GM18526 (cell line): ENCODE data around the gene TENT5C.
A peak's percentile ranks its signal among the peaks of the same experiment; 100 is the strongest.

ENCODE experiments used
- POLR2A ChIP-seq: IDR thresholded peaks from 3 replicates; pipeline ENCODE4 v1.6.1; 2011; ENCODE audit not compliant: insufficient read length; ENCODE audit errors: extremely low read depth

The TENT5C gene

DNA sequence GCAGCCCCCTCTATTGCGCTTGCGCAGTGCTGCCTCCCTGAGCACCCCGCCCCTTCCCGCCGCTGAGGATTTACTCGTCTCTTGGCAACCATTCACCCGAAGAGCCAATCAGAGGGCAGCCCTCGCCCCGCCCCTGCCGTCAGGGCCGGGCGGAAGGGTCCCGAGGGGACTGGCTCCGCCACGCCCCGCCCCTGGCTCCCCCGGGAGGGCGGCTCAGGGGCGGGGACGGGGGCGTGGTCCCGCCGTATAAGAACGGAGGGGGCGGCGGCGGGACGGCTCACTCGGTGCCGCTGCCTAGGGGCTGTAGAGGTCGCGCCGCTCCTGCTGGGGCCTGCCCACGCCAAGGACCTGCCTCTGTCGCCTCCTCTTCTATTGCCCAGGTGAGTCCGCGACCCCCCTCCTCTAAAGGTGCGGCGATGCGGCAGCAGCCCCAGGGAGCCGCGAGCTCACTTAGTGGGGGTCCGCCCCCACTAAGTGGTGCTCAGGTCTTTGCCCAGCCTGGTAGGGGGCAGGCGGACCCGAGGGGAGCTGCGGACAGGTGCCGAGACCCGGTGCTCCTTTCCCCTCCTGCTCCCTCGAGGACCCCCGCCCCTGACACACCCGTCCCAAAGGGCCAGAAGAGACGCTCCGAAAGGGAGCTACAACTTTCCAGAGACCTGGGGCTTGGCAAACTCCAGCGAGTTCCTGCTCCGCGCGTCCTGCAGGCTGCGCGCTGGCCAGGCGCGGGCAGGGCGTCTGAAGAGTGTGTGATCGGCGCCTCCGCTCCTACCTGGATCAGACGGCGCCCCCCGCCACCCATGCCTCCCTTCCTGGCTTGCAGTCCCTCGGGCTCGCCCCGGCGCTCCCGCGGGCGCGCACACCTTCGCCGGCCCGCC, at the start of gene TENT5C:
TSS of gene TENT5C (plus strand) at position 275 of the 875 bp plus-strand sequence. CDS start 16,821 bp downstream, outside the sequence.
- peak; percentile 90 for TF ChIP-seq POLR2A

DNA sequence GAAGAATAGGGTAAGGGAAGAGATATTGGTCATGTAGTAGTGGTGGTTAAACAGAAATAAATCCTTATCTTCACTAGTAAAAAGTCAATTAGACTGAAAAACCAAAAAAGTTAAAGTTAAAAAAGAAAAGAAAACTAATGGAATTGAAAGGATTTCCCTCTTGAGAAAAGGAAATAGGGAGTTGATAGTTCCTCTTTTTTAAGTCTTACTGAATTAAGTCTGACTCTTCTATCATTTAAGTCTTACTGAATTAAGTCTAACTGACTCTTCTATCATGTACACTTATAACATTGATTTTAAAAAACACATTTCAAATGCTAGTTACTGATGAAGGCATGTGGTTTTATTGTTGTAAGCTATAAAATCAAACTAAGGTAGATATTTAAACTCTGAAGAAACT, 49.5 kb upstream of the TENT5C start:
- no peak for TF ChIP-seq POLR2A

DNA sequence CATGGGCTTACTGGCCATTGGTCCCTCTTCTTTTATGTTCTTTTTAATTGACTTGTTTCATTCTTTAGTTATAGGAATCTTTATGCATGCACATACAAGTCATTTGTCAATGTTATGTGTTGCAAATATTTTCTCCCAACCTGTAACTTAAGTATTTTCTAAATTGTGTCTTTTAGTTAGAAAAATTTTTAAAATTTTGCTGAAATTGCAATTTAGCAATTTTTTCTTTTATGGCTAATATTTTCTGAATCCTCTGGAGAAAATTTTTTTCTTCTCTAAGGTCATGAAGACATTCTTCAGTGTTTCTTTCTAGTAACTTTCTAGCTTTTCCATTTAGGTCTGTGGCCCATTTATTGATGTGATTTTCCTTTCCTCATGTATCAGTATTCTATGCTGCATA, 48.9 kb upstream of the TENT5C start:
- TF ChIP-seq POLR2A = no peak

DNA sequence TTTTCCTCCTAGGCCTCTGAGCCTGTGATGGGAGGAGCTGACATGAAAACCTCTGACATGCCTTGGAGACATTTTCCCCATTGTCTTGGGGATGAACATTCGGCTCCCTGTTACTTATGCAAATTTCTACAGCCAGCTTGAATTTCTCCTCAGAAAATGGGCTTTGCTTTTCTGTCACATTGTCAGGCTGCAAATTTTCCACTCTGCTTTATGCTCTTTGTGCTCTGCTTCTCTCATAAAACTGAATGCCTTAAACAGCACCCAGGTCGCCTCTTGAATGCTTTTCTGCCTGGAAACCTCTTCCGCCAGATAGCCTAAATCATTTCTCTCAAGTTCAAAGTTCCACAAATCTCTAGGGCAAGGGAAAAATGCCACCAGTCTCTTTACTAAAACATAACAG, 46.7 kb upstream of the TENT5C start:
- TF ChIP-seq POLR2A = no peak

DNA sequence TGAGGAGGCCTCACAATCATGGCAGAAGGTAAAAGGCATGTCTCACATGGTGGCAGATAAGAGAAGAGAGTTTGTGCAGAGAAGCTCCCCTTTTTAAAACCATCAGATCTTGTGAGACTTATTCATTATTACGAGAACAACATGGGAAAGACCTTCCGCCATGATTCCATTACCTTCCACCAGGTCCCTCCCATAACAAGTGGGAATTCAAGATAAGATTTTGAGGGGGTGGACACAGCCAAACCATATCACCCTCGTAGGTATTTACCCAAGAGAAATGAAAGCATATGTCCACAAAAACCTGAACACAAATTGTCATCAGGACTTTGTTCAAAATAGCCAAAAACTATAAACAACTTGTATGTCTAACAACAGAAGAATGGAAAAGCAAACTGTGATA, 45.9 kb upstream of the TENT5C start:
- no peak for TF ChIP-seq POLR2A

DNA sequence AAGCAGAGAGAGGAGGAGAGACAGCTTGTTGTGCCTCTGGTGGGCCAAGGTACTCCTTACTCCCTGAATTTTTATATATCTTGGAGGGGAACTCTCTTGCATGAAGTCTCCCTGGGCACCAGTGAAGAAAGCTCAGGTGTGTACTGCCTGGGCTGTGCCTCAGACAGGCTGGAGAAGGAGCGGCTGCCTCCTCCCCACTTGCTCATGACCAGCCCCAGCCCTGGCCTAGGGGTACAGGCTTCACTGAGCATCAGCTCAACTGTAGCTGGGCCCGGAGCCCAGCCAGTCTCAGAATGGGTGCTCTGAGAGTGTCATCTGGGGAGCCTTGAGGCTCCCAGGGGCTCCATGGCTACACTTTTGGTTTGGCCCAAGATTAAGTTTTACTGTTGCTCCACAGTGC, 44.8 kb upstream of the TENT5C start:
- TF ChIP-seq POLR2A = no peak

DNA sequence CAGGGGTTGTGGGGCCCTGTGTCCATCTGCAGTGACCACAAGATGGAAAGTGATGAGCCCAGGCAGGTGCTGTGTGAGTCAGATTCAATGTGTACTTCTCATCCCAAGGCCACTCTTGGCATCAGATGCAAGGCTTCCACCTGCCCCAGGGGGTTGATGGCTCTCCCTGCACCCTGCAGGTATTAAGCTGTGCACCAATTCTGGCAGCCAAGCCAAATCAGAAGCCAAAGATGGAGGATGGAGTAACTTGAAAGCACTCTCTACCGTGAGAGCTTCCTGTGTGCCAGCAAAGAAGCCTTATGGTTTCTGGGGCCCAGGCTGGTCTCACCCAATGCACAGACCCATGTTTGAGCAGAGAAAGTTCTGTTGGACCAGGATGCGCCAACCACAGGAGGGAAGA, 44.3 kb upstream of the TENT5C start:
- TF ChIP-seq POLR2A = no peak

DNA sequence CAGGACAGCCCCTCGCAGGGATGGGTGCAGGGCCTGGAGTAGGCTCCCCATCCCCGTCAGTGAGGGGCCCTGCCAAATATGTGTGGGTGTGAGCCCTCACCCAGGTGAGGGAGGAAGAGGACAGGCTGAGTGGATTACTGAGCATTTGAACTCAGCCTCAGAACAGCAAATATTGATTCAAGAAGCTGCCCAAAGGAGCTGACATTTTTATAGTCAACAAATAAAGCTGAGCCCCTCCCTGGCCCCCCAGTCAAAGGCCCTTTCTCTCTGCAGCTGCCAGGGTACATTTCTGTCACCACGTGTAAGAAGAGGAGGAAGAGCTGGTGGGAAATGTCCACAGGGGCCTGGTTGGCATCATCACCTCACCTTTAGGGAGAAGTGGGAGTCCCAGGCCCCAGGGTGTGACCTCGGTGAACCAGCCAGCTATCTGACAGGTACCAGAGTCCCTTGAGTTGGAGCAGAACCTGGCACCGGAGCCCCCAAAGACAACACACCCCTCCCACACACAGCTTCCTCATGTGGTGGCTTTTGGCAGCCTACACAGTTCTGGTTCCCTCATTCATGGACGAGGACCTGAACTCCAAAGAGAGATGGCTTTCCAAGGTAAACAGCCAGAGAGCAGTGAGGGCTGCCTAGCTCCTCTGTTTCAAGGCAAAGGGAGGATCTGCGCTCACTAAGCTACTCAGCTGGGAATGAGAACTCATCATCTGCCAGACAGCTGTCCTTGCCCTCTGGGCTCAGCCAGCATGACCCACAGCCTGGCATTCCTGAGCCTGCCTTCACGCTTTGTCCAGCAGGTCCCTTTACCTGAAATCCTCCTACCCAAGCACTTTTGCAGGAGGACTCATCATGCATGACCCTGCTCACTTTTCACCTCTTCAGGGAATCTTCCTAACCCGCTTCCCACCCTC, 43.0 kb upstream of the TENT5C start:
- TF ChIP-seq POLR2A = no peak

DNA sequence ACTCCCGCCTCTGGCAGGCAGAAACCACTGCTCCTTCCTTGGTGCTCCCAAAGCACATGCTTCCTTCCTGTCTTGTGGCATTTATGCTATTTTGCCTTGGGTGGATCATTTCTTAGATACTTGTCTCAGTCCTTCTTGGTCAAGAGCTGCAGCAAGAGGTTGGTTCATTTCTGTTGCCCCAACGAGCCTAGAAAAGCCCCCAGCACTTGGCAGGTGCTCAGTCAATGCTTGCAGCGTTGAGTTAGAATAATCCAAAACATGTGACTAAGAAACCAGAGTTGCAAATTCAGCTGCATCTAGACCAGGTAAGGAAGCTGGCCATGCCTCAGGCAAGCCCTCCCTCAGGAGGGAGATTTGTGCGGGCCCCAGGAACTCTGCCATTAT, 42.4 kb upstream of the TENT5C start:
- TF ChIP-seq POLR2A = no peak

DNA sequence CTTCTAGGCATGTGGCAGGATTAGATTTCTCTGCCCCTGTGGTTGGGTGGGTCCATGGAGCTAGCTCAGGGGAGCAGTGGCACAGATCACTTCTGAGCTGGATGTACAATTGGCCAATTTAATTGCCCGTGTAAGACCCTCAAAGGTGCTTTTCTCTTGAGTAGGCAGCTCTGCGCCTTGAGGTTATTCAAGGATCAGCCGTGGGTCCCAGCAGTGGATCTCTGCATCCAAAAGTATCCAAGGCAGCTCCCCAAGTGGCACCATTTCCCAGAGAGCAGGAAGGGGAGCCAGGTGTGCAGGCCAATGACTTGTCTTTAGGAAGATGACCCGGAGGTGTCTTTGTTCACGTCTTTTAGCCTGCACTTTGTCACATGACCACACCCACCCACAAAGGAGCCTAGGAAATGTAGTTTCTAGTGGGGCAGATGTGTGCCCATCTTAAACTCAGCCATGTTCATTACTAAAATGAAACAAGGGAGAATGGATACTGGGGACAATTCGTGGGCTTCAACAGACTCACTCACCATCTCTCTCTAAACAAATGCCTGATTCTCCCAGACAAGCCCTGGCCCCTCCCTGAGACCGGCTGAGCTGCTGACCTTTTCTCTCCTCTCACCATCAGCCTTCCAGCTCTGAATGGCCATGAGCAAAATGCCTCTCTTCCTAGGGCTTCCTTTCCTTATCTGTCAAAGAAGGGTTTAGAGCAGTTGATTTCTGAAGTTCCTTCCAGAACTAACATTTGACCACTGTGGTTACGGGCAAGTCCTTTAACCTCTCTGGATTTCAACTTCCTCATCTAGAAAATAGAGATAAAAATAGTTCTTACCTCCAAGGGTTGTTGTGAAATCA, 41.4 kb upstream of the TENT5C start:
- no peak for TF ChIP-seq POLR2A

DNA sequence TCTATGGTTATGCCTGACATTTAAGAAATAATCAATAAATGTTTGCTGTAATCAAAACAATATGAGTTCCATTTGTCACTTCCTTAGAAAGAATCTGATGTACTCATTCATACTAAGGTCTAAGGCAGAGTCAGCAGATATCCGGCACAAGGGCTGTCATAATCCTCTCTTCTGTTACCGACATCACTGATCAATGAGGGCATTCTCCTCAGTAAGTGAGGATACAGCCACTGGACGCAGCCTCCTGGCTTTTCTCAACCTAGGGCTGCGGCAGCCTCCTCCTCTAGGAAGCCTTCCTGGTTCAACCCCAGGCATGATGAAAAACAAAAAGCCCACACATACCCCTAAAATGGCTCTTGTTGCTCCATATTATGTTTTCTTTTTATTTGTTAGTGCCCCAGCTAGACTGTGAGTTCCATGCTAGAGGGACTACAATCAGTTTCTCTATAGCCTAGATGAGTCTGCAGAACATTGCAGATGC, 40.7 kb upstream of the TENT5C start:
- no peak for TF ChIP-seq POLR2A

DNA sequence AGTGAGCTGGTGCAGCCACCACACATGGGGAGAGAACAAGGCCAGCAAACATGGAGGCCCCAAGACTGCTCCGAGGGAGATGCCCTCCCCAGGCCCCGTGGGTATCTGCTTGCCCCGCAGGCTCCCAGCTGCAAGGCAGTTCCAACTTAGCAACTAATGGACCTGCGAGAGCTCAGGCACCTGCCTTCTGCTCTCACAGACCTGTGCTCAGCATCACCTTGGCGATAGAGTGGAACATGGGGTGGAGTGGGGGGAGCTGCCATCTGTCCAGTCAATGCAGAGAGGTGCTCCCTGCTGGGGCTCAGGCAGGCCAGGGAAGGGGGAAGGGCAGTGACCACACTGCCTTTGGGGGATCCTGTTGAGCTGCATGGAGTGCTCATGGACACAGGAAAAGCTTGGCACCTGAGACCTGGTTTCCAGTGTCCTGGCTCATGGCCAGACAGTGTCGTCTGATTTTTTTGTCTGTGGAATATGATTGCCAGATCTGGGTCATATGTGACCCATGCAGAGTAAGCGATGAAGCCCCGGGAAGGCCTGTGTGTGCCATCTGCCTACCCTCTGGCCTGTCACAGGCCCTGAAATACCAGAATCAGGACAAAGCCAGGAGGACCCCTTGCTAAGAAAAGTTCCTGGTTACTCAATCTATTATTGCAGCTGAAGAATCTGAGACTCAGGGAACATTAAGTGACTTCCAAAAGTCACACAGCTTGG, 39.9 kb upstream of the TENT5C start:
- no peak for TF ChIP-seq POLR2A

DNA sequence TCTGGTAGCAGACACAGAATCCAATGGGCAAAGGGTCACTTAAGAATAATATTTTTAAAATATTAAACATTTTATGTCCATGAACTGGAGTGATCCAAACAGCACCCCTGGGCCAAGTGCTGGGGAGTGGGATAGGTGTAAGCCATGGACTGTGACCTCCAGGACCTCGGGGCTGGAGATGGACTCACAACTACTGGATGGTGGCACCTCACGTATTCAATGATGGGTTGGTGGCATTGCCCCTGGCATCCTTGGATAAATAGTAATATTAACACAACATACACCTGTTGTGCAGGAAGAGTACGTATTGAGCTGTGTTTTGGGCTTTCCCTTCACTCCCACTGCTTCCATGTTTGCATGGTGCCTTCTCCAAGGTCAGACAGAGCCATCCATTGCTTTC, 39.3 kb upstream of the TENT5C start:
- no peak for TF ChIP-seq POLR2A

DNA sequence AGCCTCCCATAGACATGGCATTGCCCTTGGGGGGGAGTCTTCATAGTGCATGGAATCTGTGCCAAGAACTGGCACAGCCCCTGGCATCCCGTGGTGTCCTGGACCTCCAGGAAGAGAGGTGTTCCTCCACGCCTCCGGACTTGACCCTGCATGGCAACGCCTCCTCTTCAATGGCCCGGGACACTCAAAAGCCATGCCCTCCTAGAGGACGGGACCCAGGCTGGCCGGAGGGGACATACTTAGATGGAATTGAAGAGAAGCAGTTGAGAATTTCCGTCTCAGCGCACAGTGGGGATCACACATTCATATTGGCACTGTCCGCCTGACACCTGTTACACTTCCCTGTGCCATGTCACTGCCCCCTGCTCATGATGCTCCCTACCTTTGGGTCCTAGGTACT, 38.4 kb upstream of the TENT5C start:
- TF ChIP-seq POLR2A = no peak
